Neural progenitor cell (in vitro differentiated cells): ENCODE results near the gene LYZL6.

Experiments used
- EZH2 ChIP-seq: fragments of 200-600 bp; sonication (generic); IDR thresholded peaks from 2 replicates; pipeline ENCODE4 v1.6.1; 2017; ENCODE audit warnings: antibody characterized with exemption, mild to moderate bottlenecking, moderate library complexity
- EZH2phosphoT487 ChIP-seq: fragments of 200-600 bp; sonication (generic); IDR thresholded peaks from 2 replicates; pipeline ENCODE4 v1.6.1; 2017; ENCODE audit warnings: antibody characterized with exemption
- TF ChIP-seq, protein P1 (sequence below): fragments of 200-600 bp; sonication (generic); IDR thresholded peaks from 2 replicates; pipeline ENCODE4 v1.5.1; 2017; ENCODE audit warnings: antibody characterized with exemption, mild to moderate bottlenecking

DNA sequence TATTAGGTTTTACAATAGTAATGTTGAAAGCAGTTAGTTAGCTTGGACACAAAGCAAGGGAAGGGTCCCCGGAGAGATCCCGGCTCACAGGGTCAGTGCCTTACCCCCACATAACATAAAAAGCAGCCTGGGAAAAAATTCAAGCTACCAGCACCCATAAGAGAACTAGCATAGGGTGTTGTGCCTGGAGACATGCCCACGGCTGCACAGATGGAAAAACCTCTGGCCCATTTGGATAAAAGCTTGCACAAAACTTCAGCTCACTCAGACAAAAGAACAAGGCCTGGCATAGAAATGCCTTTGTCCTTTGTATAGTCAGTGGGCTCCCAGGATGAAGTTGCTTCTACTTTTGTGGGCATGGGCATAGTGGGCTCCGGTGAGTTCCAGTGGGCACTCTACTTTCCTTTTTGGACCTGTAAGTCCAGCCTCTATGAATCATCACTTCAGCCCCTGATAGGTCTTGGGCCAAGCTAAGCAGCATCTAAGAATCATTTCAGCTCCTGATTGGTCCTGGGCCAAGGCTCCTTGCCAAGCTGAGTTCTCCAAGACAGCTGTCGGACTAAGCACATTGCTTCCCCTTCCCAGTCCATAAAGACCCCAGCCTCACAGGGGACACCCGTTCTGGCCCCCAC is 11.6 kb downstream of the LYZL6 start:
- TF ChIP-seq, protein P1, sequence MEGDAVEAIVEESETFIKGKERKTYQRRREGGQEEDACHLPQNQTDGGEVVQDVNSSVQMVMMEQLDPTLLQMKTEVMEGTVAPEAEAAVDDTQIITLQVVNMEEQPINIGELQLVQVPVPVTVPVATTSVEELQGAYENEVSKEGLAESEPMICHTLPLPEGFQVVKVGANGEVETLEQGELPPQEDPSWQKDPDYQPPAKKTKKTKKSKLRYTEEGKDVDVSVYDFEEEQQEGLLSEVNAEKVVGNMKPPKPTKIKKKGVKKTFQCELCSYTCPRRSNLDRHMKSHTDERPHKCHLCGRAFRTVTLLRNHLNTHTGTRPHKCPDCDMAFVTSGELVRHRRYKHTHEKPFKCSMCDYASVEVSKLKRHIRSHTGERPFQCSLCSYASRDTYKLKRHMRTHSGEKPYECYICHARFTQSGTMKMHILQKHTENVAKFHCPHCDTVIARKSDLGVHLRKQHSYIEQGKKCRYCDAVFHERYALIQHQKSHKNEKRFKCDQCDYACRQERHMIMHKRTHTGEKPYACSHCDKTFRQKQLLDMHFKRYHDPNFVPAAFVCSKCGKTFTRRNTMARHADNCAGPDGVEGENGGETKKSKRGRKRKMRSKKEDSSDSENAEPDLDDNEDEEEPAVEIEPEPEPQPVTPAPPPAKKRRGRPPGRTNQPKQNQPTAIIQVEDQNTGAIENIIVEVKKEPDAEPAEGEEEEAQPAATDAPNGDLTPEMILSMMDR, result no peak
- TF ChIP-seq EZH2phosphoT487 (no peak), EZH2 (no peak)
